ENCODE data around the gene ASCL4. TPM values are rescaled to one million over a fixed set of nuclear protein-coding genes. Genes with fewer than 3 reads are reported as not detected.

ASCL4 gene
- polyA plus RNA-seq, 3 donors, result not detected

DNA sequence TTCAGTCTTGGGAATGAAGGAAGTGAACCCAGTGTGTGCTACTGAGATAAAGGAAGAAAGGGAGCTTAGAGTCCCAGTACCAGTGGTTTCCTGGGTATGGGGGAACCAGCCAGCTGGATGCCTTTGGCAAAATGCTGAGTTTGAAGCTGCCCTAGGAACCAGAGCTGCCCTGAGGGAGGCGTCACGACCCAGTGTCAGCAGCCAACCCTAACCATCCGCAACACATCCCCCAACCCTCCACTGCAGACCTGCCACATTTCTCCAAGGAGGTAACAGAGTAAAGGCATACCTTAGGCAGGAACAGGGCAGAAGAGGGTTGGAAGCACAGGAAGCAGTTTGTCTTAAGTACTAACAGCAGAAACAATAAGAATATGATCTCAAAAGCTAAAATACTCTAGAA is 42.1 kb upstream of the ASCL4 start:
- H4K20me1 ChIP-seq (ENCODE audit: insufficient read depth, low read length), result peaks cover 9% of the 10 kb centered on the region
- H3K36me3 ChIP-seq (replicated peaks in 1 of 2; ENCODE audit: control insufficient read depth in 1 of 2, insufficient read depth in 2 of 2, low read length in 2 of 2), result peaks cover 38 to 53% of the 10 kb centered on the region in 2 donors
- Mint-ChIP-seq H3K36me3 (peaks cover 41 to 44% of the 10 kb centered on the region in 2 donors), H3K27ac (peak overlapping the region in 1 of 7 donors; percentile 45), H3K4me1 (peaks cover 9% of the 10 kb centered on the region), H3K9me3 (peaks cover 0 to 2% (median 0%) of the 10 kb centered on the region in 7 donors), H3K4me3 (no peak overlapping the region), H3K27me3 (ENCODE audit: low read depth in 3 of 3) (peaks cover 0 to 3% (median 0%) of the 10 kb centered on the region in 3 donors)
- WGBS (ENCODE audit: insufficient coverage), result 83% methylated on average over 1 of the region's 3 CpGs
- no peak overlapping the region for H3K9ac ChIP-seq (ENCODE audit: insufficient read depth, low read length, poor library complexity, severe bottlenecking)
- no peak overlapping the region for H3K4me2 ChIP-seq (replicated peaks; ENCODE audit: extremely low read depth, low read length, poor library complexity, severe bottlenecking)
- H3K27ac ChIP-seq (ENCODE audit: low read depth in 1 of 2, low read length in 2 of 2), result no peak overlapping the region
- DNase-seq, result no peak
- intact Hi-C loops (cut with micrococcal nuclease), result no loop called here
- H3K9me3 ChIP-seq (replicated peaks in 1 of 2; ENCODE audit: control insufficient read depth in 1 of 2, insufficient read depth in 1 of 2, low read length in 2 of 2), result no peaks in the 10 kb centered on the region
- TF ChIP-seq, protein P1, sequence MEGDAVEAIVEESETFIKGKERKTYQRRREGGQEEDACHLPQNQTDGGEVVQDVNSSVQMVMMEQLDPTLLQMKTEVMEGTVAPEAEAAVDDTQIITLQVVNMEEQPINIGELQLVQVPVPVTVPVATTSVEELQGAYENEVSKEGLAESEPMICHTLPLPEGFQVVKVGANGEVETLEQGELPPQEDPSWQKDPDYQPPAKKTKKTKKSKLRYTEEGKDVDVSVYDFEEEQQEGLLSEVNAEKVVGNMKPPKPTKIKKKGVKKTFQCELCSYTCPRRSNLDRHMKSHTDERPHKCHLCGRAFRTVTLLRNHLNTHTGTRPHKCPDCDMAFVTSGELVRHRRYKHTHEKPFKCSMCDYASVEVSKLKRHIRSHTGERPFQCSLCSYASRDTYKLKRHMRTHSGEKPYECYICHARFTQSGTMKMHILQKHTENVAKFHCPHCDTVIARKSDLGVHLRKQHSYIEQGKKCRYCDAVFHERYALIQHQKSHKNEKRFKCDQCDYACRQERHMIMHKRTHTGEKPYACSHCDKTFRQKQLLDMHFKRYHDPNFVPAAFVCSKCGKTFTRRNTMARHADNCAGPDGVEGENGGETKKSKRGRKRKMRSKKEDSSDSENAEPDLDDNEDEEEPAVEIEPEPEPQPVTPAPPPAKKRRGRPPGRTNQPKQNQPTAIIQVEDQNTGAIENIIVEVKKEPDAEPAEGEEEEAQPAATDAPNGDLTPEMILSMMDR (IDR thresholded peaks at IDR 0.05), result no peak
- no peaks in the 10 kb centered on the region for H3K79me2 ChIP-seq (ENCODE audit: insufficient read depth, low read length)
- peaks cover 4 to 6% of the 10 kb centered on the region in 2 donors for H3K4me1 ChIP-seq (ENCODE audit: control insufficient read depth in 1 of 2, insufficient read depth in 2 of 2, low read length in 2 of 2)
- no peak overlapping the region for H3K4me3 ChIP-seq (replicated peaks in 1 of 3; ENCODE audit: low read depth in 2 of 3, low read length in 3 of 3)
- H2AFZ ChIP-seq (ENCODE audit: insufficient read depth, low read depth, low read length, poor library complexity, severe bottlenecking), result no peak overlapping the region
- no peaks in the 10 kb centered on the region for H3K27me3 ChIP-seq (ENCODE audit: control insufficient read depth in 2 of 2, insufficient read depth in 2 of 2, low read length in 2 of 2)

DNA sequence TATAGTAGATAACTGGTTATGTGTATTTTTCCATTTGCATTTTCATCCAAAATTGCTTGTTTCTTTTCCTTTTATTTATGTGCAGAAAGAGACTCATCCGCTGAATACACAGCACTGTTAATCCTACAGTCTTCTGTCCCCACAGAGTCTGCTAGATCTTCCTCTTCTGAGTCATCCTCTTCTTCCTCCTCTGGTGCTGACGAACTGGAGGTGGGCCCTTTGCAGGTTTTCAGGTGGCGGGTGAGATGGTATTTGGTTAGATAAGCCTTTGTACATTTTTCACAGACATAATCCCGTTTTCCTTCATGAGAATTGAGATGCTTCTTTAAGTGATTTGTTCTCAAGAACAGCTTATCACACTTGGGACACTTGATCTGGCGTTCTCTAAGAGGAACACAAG is 40.4 kb upstream of the ASCL4 start:
- Mint-ChIP-seq H3K27ac (peak overlapping the region in 2 of 7 donors; percentile 4 to 24), H3K9me3 (no peaks in the 10 kb centered on the region), H3K4me3 (no peak overlapping the region), H3K36me3 (peaks cover 59 to 61% of the 10 kb centered on the region in 2 donors), H3K27me3 (ENCODE audit: low read depth in 3 of 3) (peaks cover 0 to 3% (median 0%) of the 10 kb centered on the region in 3 donors), H3K4me1 (peaks cover 12% of the 10 kb centered on the region)
- TF ChIP-seq, protein P1 (IDR thresholded peaks at IDR 0.05), result no peak
- no peaks in the 10 kb centered on the region for H3K27me3 ChIP-seq (ENCODE audit: control insufficient read depth in 2 of 2, insufficient read depth in 2 of 2, low read length in 2 of 2)
- H3K9me3 ChIP-seq (replicated peaks in 1 of 2; ENCODE audit: control insufficient read depth in 1 of 2, insufficient read depth in 1 of 2, low read length in 2 of 2), result no peaks in the 10 kb centered on the region
- WGBS (ENCODE audit: insufficient coverage), result no CpG with 5 or more reads among the region's 5 CpGs
- no peak overlapping the region for H3K27ac ChIP-seq (ENCODE audit: low read depth in 1 of 2, low read length in 2 of 2)
- no peak overlapping the region for H3K9ac ChIP-seq (ENCODE audit: insufficient read depth, low read length, poor library complexity, severe bottlenecking)
- H3K79me2 ChIP-seq (ENCODE audit: insufficient read depth, low read length), result no peaks in the 10 kb centered on the region
- no peak for DNase-seq
- peaks cover 14% of the 10 kb centered on the region for H4K20me1 ChIP-seq (ENCODE audit: insufficient read depth, low read length)
- H3K4me1 ChIP-seq (ENCODE audit: control insufficient read depth in 1 of 2, insufficient read depth in 2 of 2, low read length in 2 of 2), result peaks cover 4 to 10% of the 10 kb centered on the region in 2 donors
- H3K4me2 ChIP-seq (replicated peaks; ENCODE audit: extremely low read depth, low read length, poor library complexity, severe bottlenecking), result no peak overlapping the region
- intact Hi-C loops (cut with micrococcal nuclease), result no loop called here
- H3K4me3 ChIP-seq (replicated peaks in 1 of 3; ENCODE audit: low read depth in 2 of 3, low read length in 3 of 3), result no peak overlapping the region
- no peak overlapping the region for H2AFZ ChIP-seq (ENCODE audit: insufficient read depth, low read depth, low read length, poor library complexity, severe bottlenecking)
- peaks cover 53 to 71% of the 10 kb centered on the region in 2 donors for H3K36me3 ChIP-seq (replicated peaks in 1 of 2; ENCODE audit: control insufficient read depth in 1 of 2, insufficient read depth in 2 of 2, low read length in 2 of 2)
